H1 (cell line): ENCODE results near the gene DENND2C. TPM values are rescaled to one million over a fixed set of nuclear protein-coding genes. Genes with fewer than 3 reads are reported as not detected.

Experiments used
- ASH2L ChIP-seq: fragments of 200-600, 300-600 bp; sonication (generic); IDR thresholded peaks from one replicate; pipeline ENCODE4 v1.7.1; 2017; ENCODE audit warnings: low read length
- BCL11A ChIP-seq, 2 experiments: IDR thresholded peaks; one replicate each; pipeline ENCODE4 v1.6.1; 2011; ENCODE audit warnings: low read depth in 2 of 2, low read length in 2 of 2, mild to moderate bottlenecking in 2 of 2
- CBX8 ChIP-seq: fragments of 300-800, 300-1000 bp; sonication (generic); IDR thresholded peaks from 2 replicates; pipeline ENCODE4 v1.7.1; 2016; ENCODE audit warnings: low read depth, low read length, borderline replicate concordance
- CEBPB ChIP-seq: IDR thresholded peaks from 2 replicates; pipeline ENCODE4 v1.6.1; 2012; ENCODE audit warnings: low read depth, low read length
- CTBP2 ChIP-seq: IDR thresholded peaks from 2 replicates; pipeline ENCODE4 v1.7.0; 2011; ENCODE audit warnings: borderline replicate concordance, mild to moderate bottlenecking, moderate library complexity, mixed read lengths, low read length; ENCODE audit not compliant: insufficient read depth, insufficient read length
- EP300 ChIP-seq, 2 experiments: IDR thresholded peaks; 1 replicate in 1 of 2; 2 replicates in 1 of 2; pipeline ENCODE4 v1.6.1; 2011 to 2012; ENCODE audit warnings: low read depth in 2 of 2, low read length in 2 of 2, mild to moderate bottlenecking in 2 of 2, borderline replicate concordance in 1 of 2, inconsistent platforms in 1 of 2, moderate library complexity in 1 of 2
- EZH2 ChIP-seq: fragments of 200-600 bp; sonication (generic); IDR thresholded peaks from 2 replicates; pipeline ENCODE4 v1.7.1; 2012; ENCODE audit warnings: low read depth, mild to moderate bottlenecking, moderate library complexity, low read length, inconsistent platforms; ENCODE audit not compliant: severe bottlenecking
- KDM1A ChIP-seq: fragments of 200-600, 300-600 bp; sonication (generic); IDR thresholded peaks from 2 replicates; pipeline ENCODE4 v1.7.1; 2016; ENCODE audit warnings: mild to moderate bottlenecking, low read length, borderline replicate concordance
- KDM4A ChIP-seq: IDR thresholded peaks from one replicate; pipeline ENCODE4 v1.7.1; 2012; ENCODE audit warnings: low read depth, mild to moderate bottlenecking, moderate library complexity, low read length, inconsistent platforms; ENCODE audit not compliant: severe bottlenecking
- KDM5A ChIP-seq: fragments of 200-600 bp; IDR thresholded peaks from 2 replicates; pipeline ENCODE4 v1.7.1; 2012; ENCODE audit warnings: mild to moderate bottlenecking, low read length, inconsistent platforms, mixed read lengths
- POLR2A ChIP-seq, 2 experiments: IDR thresholded peaks; 1 replicate in 1 of 2; 2 replicates in 1 of 2; pipeline ENCODE4 v1.6.1; 2011; ENCODE audit warnings: low read depth in 2 of 2, low read length in 2 of 2, mild to moderate bottlenecking in 2 of 2; ENCODE audit errors: control extremely low read depth in 1 of 2
- POLR2AphosphoS5 ChIP-seq: IDR thresholded peaks from 2 replicates; pipeline ENCODE4 v1.6.1; 2011; ENCODE audit warnings: low read depth, low read length
- RFX5 ChIP-seq: IDR thresholded peaks from 2 replicates; pipeline ENCODE4 v1.6.1; 2011; ENCODE audit warnings: low read depth, low read length, improper control_type of control experiment, borderline replicate concordance
- RNF2 ChIP-seq: fragments of 200-900, 300-1000 bp; sonication (generic); IDR thresholded peaks from 2 replicates; pipeline ENCODE4 v1.7.1; 2016; ENCODE audit warnings: borderline replicate concordance, low read depth, mild to moderate bottlenecking, antibody characterized with exemption, low read length; ENCODE audit not compliant: poor library complexity, severe bottlenecking; ENCODE audit errors: missing control alignments
- SIN3A ChIP-seq, 2 experiments: IDR thresholded peaks in 1 of 2; conservative IDR thresholded peaks in 1 of 2; 2 replicates each; pipeline ENCODE4 v1.6.1; 2011 to 2012; ENCODE audit warnings: low read length in 2 of 2, improper control_type of control experiment in 1 of 2, low read depth in 1 of 2, mild to moderate bottlenecking in 1 of 2
- SIRT6 ChIP-seq: IDR thresholded peaks from one replicate; pipeline ENCODE4 v1.7.1; 2012; ENCODE audit warnings: low read length, inconsistent platforms
- SP1 ChIP-seq: IDR thresholded peaks from 2 replicates; pipeline ENCODE4 v1.6.1; 2011; ENCODE audit warnings: low read depth, low read length
- SUZ12 ChIP-seq: fragments of 200-600 bp; sonication (generic); IDR thresholded peaks from 2 replicates; pipeline ENCODE4 v1.6.1; 2012; ENCODE audit warnings: mild to moderate bottlenecking, inconsistent platforms, low read length, moderate library complexity, mixed read lengths
- TAF1 ChIP-seq: IDR thresholded peaks from 2 replicates; pipeline ENCODE4 v1.6.1; 2011; ENCODE audit warnings: mild to moderate bottlenecking, low read depth, low read length
- TCF12 ChIP-seq: IDR thresholded peaks from 2 replicates; pipeline ENCODE4 v1.6.1; 2011; ENCODE audit warnings: low read depth, mild to moderate bottlenecking, low read length
- polyA plus RNA-seq, 7 experiments: library from polyadenylated mRNA; depleted of rRNA in 3 of 7; stranded (reverse) in 5 of 7; unstranded in 2 of 7; fragments of >200 nt in 5 of 7; fragments of 200-250 nt in 2 of 7; gene quantifications; 1 replicate in 5 of 7; 2 replicates in 1 of 7; 4 replicates in 1 of 7; pipeline versions ENCODE4 v1.2.1 to v1.2.3, GENCODE V29; 2011 to 2013; ENCODE audit warnings: missing spikeins in 2 of 7, mixed read lengths in 2 of 7
- total RNA-seq: library from RNA; stranded (reverse); fragmentation: NEBNext Ultra II Directional; extraction: Animal tissue kit (Norgen Biotek cat#: 25700); gene quantifications from 2 replicates; pipeline ENCODE4 v1.2.1, GENCODE V29; 2021
- TF ChIP-seq, protein P1 (sequence below): IDR thresholded peaks from 2 replicates; pipeline ENCODE4 v1.6.1; 2011; ENCODE audit warnings: low read depth, mild to moderate bottlenecking, low read length; ENCODE audit not compliant: insufficient read depth
- TF ChIP-seq, protein P2 (sequence below): IDR thresholded peaks from 2 replicates; pipeline ENCODE4 v1.6.1; 2011; ENCODE audit warnings: low read length, improper control_type of control experiment

Gene DENND2C
- total and polyA plus RNA-seq, 2 of the 8 experiments (the other 6 are each of a cell fraction or from before 2014, with no cell fraction given), result 1.8 to 5.5 TPM

DNA sequence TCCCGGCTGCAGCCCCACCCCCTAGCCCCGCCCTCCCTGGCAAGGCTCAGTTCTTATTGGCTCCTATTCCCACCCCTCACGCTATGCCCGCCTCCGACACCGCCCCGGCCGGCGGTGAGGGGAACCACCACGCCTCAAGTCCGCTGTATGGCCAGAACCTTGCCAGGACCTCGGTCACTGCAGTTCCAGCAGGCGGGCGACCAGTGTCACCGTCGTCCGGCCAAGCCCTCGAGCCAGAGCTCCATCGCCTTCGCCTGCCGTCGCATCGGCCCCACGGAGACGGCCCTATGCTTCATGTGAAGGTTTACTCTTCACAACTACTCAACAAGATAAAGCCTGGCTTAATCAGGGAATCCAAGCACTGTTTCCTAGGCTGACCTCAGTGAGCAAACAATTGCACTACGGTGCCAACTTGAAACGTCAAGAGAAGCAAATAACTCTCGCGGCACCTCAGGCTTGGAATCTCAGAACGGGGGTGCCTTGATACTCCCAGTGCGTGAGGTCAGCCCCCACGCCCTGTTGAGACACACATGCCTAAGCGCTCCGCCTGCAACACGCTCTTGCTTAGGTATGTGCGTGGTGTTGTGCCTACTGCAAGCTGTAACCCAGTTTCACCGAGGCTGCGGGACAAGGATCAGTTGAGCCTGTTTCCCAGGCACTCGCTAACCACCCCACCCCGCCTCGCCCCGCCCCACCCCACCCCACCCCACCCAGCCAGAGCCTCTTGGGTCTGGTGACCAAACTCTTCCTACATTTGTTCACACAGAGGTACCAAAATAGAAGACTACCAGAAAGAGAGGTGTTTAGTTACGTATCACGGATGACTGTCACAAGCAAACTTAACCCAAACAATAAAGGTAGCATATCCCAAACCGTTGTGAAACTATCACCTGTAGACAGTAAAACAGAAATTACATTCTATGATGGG lies 498 bp upstream of the DENND2C start (continued):
- TF ChIP-seq TAF1 (peak; percentile 86), KDM5A (no peak), RFX5 (no peak), RNF2 (no peak), SP1 (peak; percentile 70), KDM1A (no peak), POLR2A (IDR thresholded peaks at IDR 0.05; ENCODE audit: control extremely low read depth in 1 of 2, low read depth in 2 of 2, low read length in 2 of 2) (peak in 1 of 2 experiments; percentile 60; a peak in 1 of 3 replicates), SIRT6 (no peak), TCF12 (no peak), KDM4A (peak; percentile 47), SUZ12 (no peak), POLR2AphosphoS5 (no peak; the same call in 1 of the 2 replicates), EP300 (IDR thresholded peaks at IDR 0.05; ENCODE audit: borderline replicate concordance in 1 of 2, low read depth in 2 of 2, low read length in 2 of 2) (no peak), EZH2 (no peak), CBX8 (no peak), CEBPB (no peak), CTBP2 (no peak), ASH2L (no peak), BCL11A (IDR thresholded peaks at IDR 0.05; ENCODE audit: low read depth in 2 of 2, low read length in 2 of 2) (no peak), SIN3A (conservative IDR thresholded peaks at IDR 0.05 in 1 of 2, IDR thresholded peaks at IDR 0.05 in 1 of 2; ENCODE audit: low read depth in 1 of 2, low read length in 2 of 2) (no peak)
- TF ChIP-seq, protein P1, sequence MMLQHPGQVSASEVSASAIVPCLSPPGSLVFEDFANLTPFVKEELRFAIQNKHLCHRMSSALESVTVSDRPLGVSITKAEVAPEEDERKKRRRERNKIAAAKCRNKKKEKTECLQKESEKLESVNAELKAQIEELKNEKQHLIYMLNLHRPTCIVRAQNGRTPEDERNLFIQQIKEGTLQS, result no peak
- TF ChIP-seq, protein P2, sequence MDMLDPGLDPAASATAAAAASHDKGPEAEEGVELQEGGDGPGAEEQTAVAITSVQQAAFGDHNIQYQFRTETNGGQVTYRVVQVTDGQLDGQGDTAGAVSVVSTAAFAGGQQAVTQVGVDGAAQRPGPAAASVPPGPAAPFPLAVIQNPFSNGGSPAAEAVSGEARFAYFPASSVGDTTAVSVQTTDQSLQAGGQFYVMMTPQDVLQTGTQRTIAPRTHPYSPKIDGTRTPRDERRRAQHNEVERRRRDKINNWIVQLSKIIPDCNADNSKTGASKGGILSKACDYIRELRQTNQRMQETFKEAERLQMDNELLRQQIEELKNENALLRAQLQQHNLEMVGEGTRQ, result no peak
